Mucosa of rectum (tissue), 2 donors: ENCODE results near the gene ARHGEF4.

ENCODE experiments used
- H3K27ac ChIP-seq, 2 donors: one replicate each; pipeline ENCODE4 v1.7.0; 2013; ENCODE audit warnings: inconsistent platforms in 2 of 2, low read depth in 2 of 2, low read length in 2 of 2
- H3K27me3 ChIP-seq, 2 donors: one replicate each; pipeline ENCODE4 v1.7.0; 2013; ENCODE audit warnings: low read length in 2 of 2; ENCODE audit not compliant: control insufficient read depth in 2 of 2, insufficient read depth in 2 of 2
- H3K36me3 ChIP-seq, 2 donors: one replicate each; pipeline ENCODE4 v1.7.0; 2013; ENCODE audit warnings: low read length in 2 of 2; ENCODE audit not compliant: control insufficient read depth in 2 of 2, insufficient read depth in 2 of 2
- H3K4me1 ChIP-seq, 2 donors: one replicate each; pipeline ENCODE4 v1.7.0; 2013; ENCODE audit warnings: low read length in 2 of 2, mild to moderate bottlenecking in 1 of 2; ENCODE audit not compliant: control insufficient read depth in 2 of 2, insufficient read depth in 2 of 2
- H3K4me3 ChIP-seq, 2 donors: one replicate each; pipeline ENCODE4 v1.7.0; 2013; ENCODE audit warnings: low read length in 2 of 2
- H3K9ac ChIP-seq, 2 donors: one replicate each; pipeline ENCODE4 v1.7.0; 2013; ENCODE audit warnings: low read length in 2 of 2, low read depth in 1 of 2, mild to moderate bottlenecking in 1 of 2
- H3K9me3 ChIP-seq, 2 donors: one replicate each; pipeline ENCODE4 v1.7.0; 2013; ENCODE audit warnings: low read length in 2 of 2; ENCODE audit not compliant: control insufficient read depth in 2 of 2
- donor health status: healthy.
- donor health status: Normal muscosa, but diverticular disease.

ARHGEF4 gene

GRCh38 chr2:130871843-130872740 lies 35.4 kb downstream of the ARHGEF4 start:
- H3K27me3 ChIP-seq = peaks cover 0 to 4% of the 10 kb centered on the region in 2 donors
- H3K36me3 ChIP-seq = no peaks in the 10 kb centered on the region
- no peak overlapping the region for H3K9ac ChIP-seq
- H3K27ac ChIP-seq = no peak overlapping the region
- peaks cover 2% of the 10 kb centered on the region in 2 donors for H3K4me1 ChIP-seq
- no peaks in the 10 kb centered on the region for H3K9me3 ChIP-seq
- H3K4me3 ChIP-seq = no peak overlapping the region

- no peak overlapping the region for H3K27ac ChIP-seq
- H3K4me3 ChIP-seq = no peak overlapping the region
- peaks cover 2% of the 10 kb centered on the region in 2 donors for H3K4me1 ChIP-seq
- no peaks in the 10 kb centered on the region for H3K9me3 ChIP-seq
- no peak overlapping the region for H3K9ac ChIP-seq
- H3K36me3 ChIP-seq = no peaks in the 10 kb centered on the region
- H3K27me3 ChIP-seq = peaks cover 0 to 4% of the 10 kb centered on the region in 2 donors
These were observed 36.0 kb downstream of the ARHGEF4 start for GRCh38 chr2:130872741-130873125.

- no peaks in the 10 kb centered on the region for H3K36me3 ChIP-seq
- no peaks in the 10 kb centered on the region for H3K4me1 ChIP-seq
- no peak overlapping the region for H3K27ac ChIP-seq
- no peaks in the 10 kb centered on the region for H3K9me3 ChIP-seq
- H3K4me3 ChIP-seq = no peak overlapping the region
- no peak overlapping the region for H3K9ac ChIP-seq
- peaks cover 0 to 4% of the 10 kb centered on the region in 2 donors for H3K27me3 ChIP-seq
These were observed 37.1 kb downstream of the ARHGEF4 start for GRCh38 chr2:130873700-130874346.

- Histone ChIP-seq H3K9ac (no peak overlapping the region), H3K4me3 (no peak overlapping the region), H3K27ac (no peak overlapping the region), H3K36me3 (no peaks in the 10 kb centered on the region), H3K27me3 (no peaks in the 10 kb centered on the region), H3K4me1 (no peaks in the 10 kb centered on the region), H3K9me3 (no peaks in the 10 kb centered on the region)
These were observed 37.8 kb downstream of the ARHGEF4 start for GRCh38 chr2:130874512-130874911.

- Histone ChIP-seq H3K9ac (no peak overlapping the region), H3K27ac (no peak overlapping the region), H3K4me1 (no peaks in the 10 kb centered on the region), H3K36me3 (no peaks in the 10 kb centered on the region), H3K9me3 (no peaks in the 10 kb centered on the region), H3K27me3 (no peaks in the 10 kb centered on the region), H3K4me3 (no peak overlapping the region)
These were observed 39.2 kb downstream of the ARHGEF4 start for GRCh38 chr2:130875935-130876334.

- Histone ChIP-seq H3K9me3 (no peaks in the 10 kb centered on the region), H3K4me3 (no peak overlapping the region), H3K36me3 (no peaks in the 10 kb centered on the region), H3K27ac (no peak overlapping the region), H3K27me3 (no peaks in the 10 kb centered on the region), H3K9ac (no peak overlapping the region), H3K4me1 (no peaks in the 10 kb centered on the region)
These were observed 40.5 kb downstream of the ARHGEF4 start for GRCh38 chr2:130877258-130877657.

GRCh38 chr2:130878316-130878715 lies 41.6 kb downstream of the ARHGEF4 start:
- Histone ChIP-seq H3K9me3 (no peaks in the 10 kb centered on the region), H3K4me3 (no peak overlapping the region), H3K36me3 (no peaks in the 10 kb centered on the region), H3K27me3 (no peaks in the 10 kb centered on the region), H3K27ac (no peak overlapping the region), H3K4me1 (no peaks in the 10 kb centered on the region), H3K9ac (no peak overlapping the region)

GRCh38 chr2:130878933-130879332 lies 42.2 kb downstream of the ARHGEF4 start:
- no peaks in the 10 kb centered on the region for H3K36me3 ChIP-seq
- H3K27ac ChIP-seq = no peak overlapping the region
- no peaks in the 10 kb centered on the region for H3K9me3 ChIP-seq
- H3K9ac ChIP-seq = no peak overlapping the region
- no peaks in the 10 kb centered on the region for H3K27me3 ChIP-seq
- no peak overlapping the region for H3K4me3 ChIP-seq
- no peaks in the 10 kb centered on the region for H3K4me1 ChIP-seq

- Histone ChIP-seq H3K36me3 (no peaks in the 10 kb centered on the region), H3K4me3 (no peak overlapping the region), H3K4me1 (no peaks in the 10 kb centered on the region)
These were observed 45.5 kb downstream of the ARHGEF4 start for GRCh38 chr2:130882111-130882690.

GRCh38 chr2:130882991-130883390 lies 46.3 kb downstream of the ARHGEF4 start:
- H3K4me3 ChIP-seq = no peak overlapping the region
- no peaks in the 10 kb centered on the region for H3K27me3 ChIP-seq
- no peak overlapping the region for H3K27ac ChIP-seq

More at GRCh38 chr2:130882111-130882690, 45.5 kb downstream of the ARHGEF4 start:
- no peaks in the 10 kb centered on the region for H3K9me3 ChIP-seq
- H3K9ac ChIP-seq = no peak overlapping the region
- H3K27ac ChIP-seq = no peak overlapping the region
- no peaks in the 10 kb centered on the region for H3K27me3 ChIP-seq

More at GRCh38 chr2:130882991-130883390, 46.3 kb downstream of the ARHGEF4 start:
- no peaks in the 10 kb centered on the region for H3K4me1 ChIP-seq
- no peak overlapping the region for H3K9ac ChIP-seq
- H3K36me3 ChIP-seq = no peaks in the 10 kb centered on the region
- H3K9me3 ChIP-seq = no peaks in the 10 kb centered on the region
